MCF 10A (cell line): ENCODE results near the gene SOSTDC1. TPM values are rescaled to one million over a fixed set of nuclear protein-coding genes. Genes with fewer than 3 reads are reported as not detected.

ENCODE experiments used
- Bru-seq: library from RNA; stranded (reverse); fragments of 400-500 nt; gene quantifications from one replicate; lab custom pipeline; 2021; lab: Mats Ljungman, UMichigan
- BruChase-seq, 2 experiments: library from RNA; stranded (reverse); fragments of 400-500 nt; gene quantifications; one replicate each; lab custom pipeline; 2021; lab: Mats Ljungman, UMichigan
- BruUV-seq: library from RNA; stranded (reverse); fragments of 400-500 nt; replicated peaks from 2 replicates; lab custom pipeline; 2021; lab: Mats Ljungman, UMichigan
- CTCF ChIA-PET: fragments of 300-600 bp; sonication (Branson Sonifier 250); formaldehyde crosslinking; extraction: SDS; loops from one replicate; lab custom pipeline; 2021; ENCODE audit warnings: antibody characterized with exemption, inconsistent platforms; lab: Yijun Ruan, JAX
- POLR2A ChIA-PET: fragments of 300-600, 350-650 bp; sonication (Branson Sonifier 250); formaldehyde crosslinking; extraction: SDS; loops from one replicate; lab custom pipeline; 2020; ENCODE audit warnings: antibody characterized with exemption, inconsistent platforms; lab: Yijun Ruan, JAX
- DNase-seq: peaks from one replicate; pipeline ENCODE4 v3.0.0-alpha.2; 2018; ENCODE audit not compliant: unreplicated experiment
- H3K27ac Mint-ChIP-seq: one replicate; pipeline ENCODE4 v1.8.0; 2022; ENCODE audit warnings: mild to moderate bottlenecking, low read depth, mixed read lengths; ENCODE audit not compliant: unreplicated experiment
- H3K27me3 Mint-ChIP-seq: one replicate; pipeline ENCODE4 v1.8.0; 2022; ENCODE audit warnings: mixed read lengths; ENCODE audit not compliant: insufficient read depth, unreplicated experiment
- H3K36me3 Mint-ChIP-seq: one replicate; pipeline ENCODE4 v1.8.0; 2022; ENCODE audit warnings: mild to moderate bottlenecking, moderate library complexity, mixed read lengths; ENCODE audit not compliant: insufficient read depth, unreplicated experiment
- H3K4me1 Mint-ChIP-seq: one replicate; pipeline ENCODE4 v1.8.0; 2022; ENCODE audit warnings: mixed read lengths; ENCODE audit not compliant: insufficient read depth, unreplicated experiment
- H3K4me3 Mint-ChIP-seq: one replicate; pipeline ENCODE4 v1.8.0; 2022; ENCODE audit warnings: mild to moderate bottlenecking, moderate library complexity, mixed read lengths; ENCODE audit not compliant: unreplicated experiment
- H3K9me3 Mint-ChIP-seq: one replicate; pipeline ENCODE4 v1.8.0; 2022; ENCODE audit warnings: mixed read lengths; ENCODE audit not compliant: unreplicated experiment
- intact Hi-C: fragments of 100-400 bp; cut with micrococcal nuclease; formaldehyde crosslinking; loops from 2 replicates; pipeline ENCODE4 v1.14.1; 2022
- long read RNA-seq: library from polyadenylated mRNA; stranded (forward); transcript quantifications from one replicate; pipeline ENCODE4 v2.0.0, GENCODE V29; 2022
- total RNA-seq: library from RNA; stranded (reverse); gene quantifications from 2 replicates; pipeline ENCODE4 v1.2.3, GENCODE V29; 2022
- TF ChIP-seq, protein P1 (sequence below): fragments of 200-600 bp; IDR thresholded peaks from one replicate; pipeline ENCODE4 v1.8.0; 2022; ENCODE audit warnings: antibody characterized with exemption, mild to moderate bottlenecking; ENCODE audit not compliant: unreplicated experiment

The SOSTDC1 gene, protein sequence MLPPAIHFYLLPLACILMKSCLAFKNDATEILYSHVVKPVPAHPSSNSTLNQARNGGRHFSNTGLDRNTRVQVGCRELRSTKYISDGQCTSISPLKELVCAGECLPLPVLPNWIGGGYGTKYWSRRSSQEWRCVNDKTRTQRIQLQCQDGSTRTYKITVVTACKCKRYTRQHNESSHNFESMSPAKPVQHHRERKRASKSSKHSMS
- total RNA-seq (not detected in 2 replicates), Bru-seq, nascent RNA (not detected), BruChase-seq, experiment 1, labeled RNA remaining after a 6-hour chase (not detected), BruChase-seq, experiment 2, labeled RNA remaining after a 2-hour chase (percentile 1 among the genes with signal in this experiment)
- long read RNA-seq = 0 reads

DNA sequence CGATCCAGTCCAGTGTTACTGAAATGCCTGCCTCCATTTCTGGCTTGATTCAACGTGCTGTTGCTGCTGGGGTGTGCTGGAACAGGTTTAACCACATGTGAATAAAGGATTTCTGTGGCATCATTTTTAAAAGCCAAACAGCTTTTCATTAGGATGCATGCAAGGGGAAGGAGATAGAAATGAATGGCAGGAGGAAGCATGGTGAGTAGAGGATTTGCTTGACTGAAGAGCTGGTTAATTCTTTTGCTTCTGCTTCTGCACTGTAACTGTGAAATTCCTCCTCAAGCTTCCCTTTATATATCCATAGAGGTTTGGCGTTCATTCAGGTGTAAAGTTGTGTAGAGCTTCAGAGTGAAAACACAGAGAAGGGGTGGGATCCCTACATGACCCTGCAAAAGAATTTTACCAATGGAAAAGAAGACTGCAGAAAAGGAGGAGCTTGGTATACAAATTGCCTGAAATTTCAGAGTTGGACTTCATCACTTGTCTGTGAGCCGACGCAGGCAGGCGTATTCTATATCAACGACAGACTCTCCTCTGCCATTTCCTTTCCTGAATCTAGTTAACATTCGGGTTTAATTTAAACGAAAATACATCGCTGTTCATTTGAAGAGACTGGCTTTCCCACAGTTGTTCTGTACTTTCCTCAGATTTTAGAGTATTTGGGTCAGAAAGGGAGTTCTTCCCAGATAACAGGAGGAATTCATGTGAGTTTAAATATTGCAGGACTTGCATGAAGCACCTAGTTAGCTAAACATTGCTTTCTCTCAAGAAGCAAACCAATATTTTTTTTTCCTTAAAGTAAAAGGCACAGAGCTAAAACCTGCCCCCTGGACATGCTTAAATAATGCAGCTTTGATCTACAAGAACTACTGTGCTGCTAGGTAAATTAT lies at the start of gene SOSTDC1:
SOSTDC1 (minus strand) TSS at position 270 of the 893 bp plus-strand sequence; CDS start at position 200, 70 bp downstream.
- TF ChIP-seq, protein P1, sequence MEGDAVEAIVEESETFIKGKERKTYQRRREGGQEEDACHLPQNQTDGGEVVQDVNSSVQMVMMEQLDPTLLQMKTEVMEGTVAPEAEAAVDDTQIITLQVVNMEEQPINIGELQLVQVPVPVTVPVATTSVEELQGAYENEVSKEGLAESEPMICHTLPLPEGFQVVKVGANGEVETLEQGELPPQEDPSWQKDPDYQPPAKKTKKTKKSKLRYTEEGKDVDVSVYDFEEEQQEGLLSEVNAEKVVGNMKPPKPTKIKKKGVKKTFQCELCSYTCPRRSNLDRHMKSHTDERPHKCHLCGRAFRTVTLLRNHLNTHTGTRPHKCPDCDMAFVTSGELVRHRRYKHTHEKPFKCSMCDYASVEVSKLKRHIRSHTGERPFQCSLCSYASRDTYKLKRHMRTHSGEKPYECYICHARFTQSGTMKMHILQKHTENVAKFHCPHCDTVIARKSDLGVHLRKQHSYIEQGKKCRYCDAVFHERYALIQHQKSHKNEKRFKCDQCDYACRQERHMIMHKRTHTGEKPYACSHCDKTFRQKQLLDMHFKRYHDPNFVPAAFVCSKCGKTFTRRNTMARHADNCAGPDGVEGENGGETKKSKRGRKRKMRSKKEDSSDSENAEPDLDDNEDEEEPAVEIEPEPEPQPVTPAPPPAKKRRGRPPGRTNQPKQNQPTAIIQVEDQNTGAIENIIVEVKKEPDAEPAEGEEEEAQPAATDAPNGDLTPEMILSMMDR = no peak
- intact Hi-C loops = no loop called here
- CTCF ChIA-PET = interaction anchor here (0.7 to 1.6 kb wide), 3 partner anchors 15 to 99 kb away, joined by 3 to 6 read pairs (median 3); no protein-coding TSS in a partner anchor
- Mint-ChIP-seq H3K27me3 (peaks cover 53% of the 10 kb centered on the region), H3K36me3 (no peaks in the 10 kb centered on the region), H3K9me3 (no peaks in the 10 kb centered on the region), H3K27ac (no peak within 1 kb of the TSS), H3K4me3 (no peak within 1 kb of the TSS), H3K4me1 (no peaks in the 10 kb centered on the region)
- no peak for DNase-seq
- POLR2A ChIA-PET = no interaction called here
- no TSS peak for BruUV-seq

DNA sequence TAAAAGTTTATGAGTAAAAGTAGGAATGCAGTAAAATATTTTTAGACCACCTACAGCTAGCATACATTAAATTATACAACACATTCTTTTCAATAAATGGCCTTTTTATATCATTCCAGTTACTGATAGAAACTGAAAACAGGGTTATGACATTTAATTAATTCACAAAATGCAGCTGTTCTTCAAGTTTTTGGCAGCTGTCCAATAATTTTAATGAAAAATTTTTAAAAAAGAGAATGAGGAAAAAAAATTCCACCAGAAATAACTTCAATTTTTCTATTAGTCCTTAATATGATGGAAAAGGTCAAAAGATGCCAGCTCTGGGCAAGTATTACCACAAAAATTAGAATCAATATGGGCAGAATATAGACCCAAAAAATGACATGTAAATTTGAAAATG lies 49.2 kb upstream of the SOSTDC1 start:
- Mint-ChIP-seq H3K4me1 (no peaks in the 10 kb centered on the region), H3K9me3 (no peaks in the 10 kb centered on the region), H3K27me3 (no peaks in the 10 kb centered on the region), H3K27ac (no peak overlapping the region), H3K36me3 (no peaks in the 10 kb centered on the region), H3K4me3 (no peak overlapping the region)
- intact Hi-C loops = no loop called here
- CTCF ChIA-PET = no interaction called here
- no peak for DNase-seq
- no TSS peak for BruUV-seq
- TF ChIP-seq, protein P1 = no peak
- POLR2A ChIA-PET = no interaction called here

DNA sequence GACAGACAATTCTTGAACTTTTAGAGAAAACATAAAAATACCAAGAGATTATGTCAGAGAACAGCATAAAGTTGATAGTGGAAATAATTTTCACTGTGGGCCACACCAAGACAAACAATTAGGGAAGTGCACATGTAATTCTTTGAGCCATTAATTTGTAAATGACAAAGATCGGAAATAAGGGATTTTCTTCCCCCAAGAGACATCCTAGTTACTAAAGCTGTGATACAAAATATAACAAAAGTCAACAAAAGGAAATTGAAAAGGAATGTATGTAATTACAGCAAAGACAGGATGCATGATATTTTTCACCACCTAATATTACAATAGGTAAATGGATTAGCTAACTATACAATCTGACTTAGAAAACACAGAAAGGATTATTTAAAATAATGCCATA lies 48.7 kb upstream of the SOSTDC1 start:
- H3K4me3 Mint-ChIP-seq = no peak overlapping the region
- no peaks in the 10 kb centered on the region for H3K9me3 Mint-ChIP-seq
- TF ChIP-seq, protein P1 = no peak
- DNase-seq = no peak
- intact Hi-C loops = no loop called here
- no peaks in the 10 kb centered on the region for H3K36me3 Mint-ChIP-seq
- H3K27me3 Mint-ChIP-seq = no peaks in the 10 kb centered on the region
- CTCF ChIA-PET = no interaction called here
- POLR2A ChIA-PET = no interaction called here
- no peak overlapping the region for H3K27ac Mint-ChIP-seq
- BruUV-seq = no TSS peak
- H3K4me1 Mint-ChIP-seq = no peaks in the 10 kb centered on the region

DNA sequence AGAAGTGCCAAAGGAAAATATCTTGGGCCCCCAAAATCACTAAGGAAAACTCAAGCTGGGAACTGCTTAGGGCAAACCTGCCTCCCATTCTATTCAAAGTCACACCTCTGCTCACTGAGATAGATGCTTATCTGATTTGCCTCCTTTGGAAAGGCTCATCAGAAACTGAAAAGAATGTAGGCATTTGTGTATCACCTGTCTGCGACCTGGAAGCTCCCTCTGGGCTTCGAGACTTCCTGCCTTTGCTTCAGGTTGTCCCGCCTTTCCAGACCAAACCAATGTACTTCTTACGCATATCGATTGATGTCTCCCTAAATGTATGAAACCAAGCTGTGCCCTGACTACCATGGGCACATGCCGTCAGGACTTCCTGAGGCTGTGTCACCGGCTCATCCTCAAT lies 46.6 kb upstream of the SOSTDC1 start:
- Mint-ChIP-seq H3K27ac (no peak overlapping the region), H3K4me1 (no peaks in the 10 kb centered on the region), H3K27me3 (no peaks in the 10 kb centered on the region), H3K4me3 (no peak overlapping the region), H3K36me3 (no peaks in the 10 kb centered on the region), H3K9me3 (no peaks in the 10 kb centered on the region)
- CTCF ChIA-PET = no interaction called here
- no TSS peak for BruUV-seq
- intact Hi-C loops = no loop called here
- DNase-seq = no peak
- TF ChIP-seq, protein P1 = no peak
- POLR2A ChIA-PET = no interaction called here
